GM19099 (cell line): ENCODE results near the gene TKTL2.

Source experiments
- POLR2A ChIP-seq: IDR thresholded peaks from 3 replicates; pipeline ENCODE4 v1.6.1; 2011; ENCODE audit warnings: low read depth; ENCODE audit not compliant: insufficient read length; ENCODE audit errors: extremely low read depth

Gene TKTL2

DNA sequence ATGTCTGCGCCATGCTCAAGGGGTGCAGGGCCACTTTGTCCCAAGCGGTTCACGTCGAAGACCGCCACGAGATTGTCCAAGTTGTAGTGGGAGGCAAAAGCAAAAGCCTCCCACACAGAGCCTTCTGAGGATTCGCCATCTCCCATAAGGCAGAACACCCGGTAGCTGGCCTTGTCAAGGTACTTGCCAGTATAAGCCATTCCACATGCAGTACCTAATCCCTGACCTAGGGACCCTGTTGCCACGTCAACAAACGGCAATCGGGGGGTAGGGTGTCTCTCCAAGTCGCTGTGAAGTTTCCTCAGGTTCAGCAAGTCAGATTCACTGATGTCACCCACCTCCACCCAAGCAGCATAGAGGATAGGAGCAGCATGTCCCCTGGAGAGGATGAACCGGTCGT, 424 bp downstream of the TKTL2 start:
- no peak for TF ChIP-seq POLR2A

DNA sequence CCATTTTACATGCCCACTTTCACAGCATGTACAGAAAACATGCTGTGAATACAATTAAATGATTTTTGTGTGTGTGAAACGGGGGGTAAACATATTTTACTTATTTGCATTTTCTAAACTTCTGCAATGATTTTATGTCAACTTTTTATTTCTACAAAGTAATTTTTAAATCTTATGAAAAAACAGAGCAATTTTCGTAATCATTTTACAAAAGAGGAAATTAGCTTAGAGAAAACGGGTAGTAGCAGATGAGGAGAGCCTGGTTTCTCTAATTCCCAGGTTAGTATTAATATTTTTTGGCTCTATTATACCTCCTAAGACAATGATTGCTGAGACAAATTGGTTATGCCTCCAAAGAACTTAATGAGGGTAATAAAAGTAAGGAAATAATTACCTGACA, 3.2 kb downstream of the TKTL2 start:
- TF ChIP-seq POLR2A, result no peak

DNA sequence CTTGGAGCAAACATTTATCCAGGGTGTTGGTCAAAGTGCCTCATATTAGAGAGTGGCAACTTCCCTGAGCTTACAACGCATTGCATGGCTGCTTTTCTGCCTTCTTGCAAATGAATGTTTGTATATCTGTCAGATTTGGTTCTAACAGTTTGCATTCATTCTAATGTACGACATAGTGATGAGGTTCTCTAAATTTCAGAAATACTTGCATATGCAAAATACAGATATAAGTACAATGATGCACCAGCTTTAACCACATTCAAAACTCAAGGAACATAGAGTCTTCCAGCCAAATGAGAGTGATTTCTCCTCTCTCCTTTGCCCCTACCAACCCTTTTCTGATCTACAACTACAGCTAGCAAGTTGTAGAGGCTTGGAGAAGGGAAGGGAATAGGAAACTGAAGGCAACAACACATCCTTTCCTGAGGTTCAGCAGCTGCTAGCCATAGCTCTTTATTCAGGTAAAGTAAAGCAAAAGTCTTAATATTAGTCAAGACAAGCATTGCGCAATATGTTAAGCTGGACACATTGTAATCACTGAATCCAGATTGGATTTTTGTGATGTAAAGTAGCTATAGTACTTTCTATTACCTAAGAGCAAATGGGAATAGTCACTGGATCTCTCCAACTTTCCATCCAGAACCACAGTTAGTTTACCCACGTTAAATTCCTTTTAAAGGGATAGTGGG, 6.3 kb downstream of the TKTL2 start:
- no peak for TF ChIP-seq POLR2A

DNA sequence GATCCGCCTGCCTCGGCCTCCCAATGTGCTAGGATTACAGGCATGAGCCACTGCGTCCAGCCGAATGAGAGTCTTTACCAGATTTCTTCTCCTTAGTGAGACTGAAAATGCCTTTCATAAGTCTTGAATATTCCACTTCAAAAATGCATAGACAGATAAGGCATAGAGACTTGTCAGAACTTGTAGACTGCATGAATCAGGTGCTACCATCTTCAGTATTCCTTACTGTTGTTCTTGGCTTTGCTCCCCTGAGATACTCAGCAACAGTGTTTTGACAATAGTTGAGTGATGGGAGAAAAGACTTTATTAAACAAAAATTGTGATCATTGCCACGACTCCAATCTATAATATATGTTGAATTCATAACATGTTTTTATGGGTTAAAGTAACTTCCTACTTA, 11.0 kb downstream of the TKTL2 start:
- TF ChIP-seq POLR2A, result no peak

DNA sequence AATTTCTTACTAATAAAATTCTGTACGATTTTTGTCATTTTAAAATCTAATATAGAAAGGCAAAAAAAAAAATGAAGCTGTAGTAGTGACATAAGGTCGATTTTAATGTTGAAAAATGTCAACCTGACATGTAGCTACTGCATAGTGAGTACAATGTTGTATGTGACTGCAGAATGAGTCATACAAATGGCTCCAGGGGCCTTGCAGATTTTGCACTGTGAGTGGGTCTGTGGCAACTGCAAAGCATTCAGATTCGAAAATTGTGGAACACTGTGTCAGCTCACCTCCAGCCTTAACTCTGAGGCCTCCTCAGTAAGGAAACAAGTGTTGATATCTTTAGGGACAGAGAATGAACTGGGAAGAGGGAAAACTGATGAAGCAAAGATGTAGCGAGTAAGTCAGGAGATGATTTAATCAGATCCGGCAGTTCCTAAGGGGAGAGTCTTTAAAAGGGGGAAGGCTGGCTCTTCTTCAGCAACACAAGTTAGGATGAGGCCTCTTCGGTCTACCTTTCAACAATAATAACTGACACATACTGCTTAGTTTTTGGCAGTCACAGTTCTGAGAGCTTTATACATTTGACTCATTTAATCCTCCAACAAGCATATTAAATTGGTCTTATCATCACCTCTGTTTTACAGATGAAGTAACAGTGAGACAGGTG, 24.9 kb downstream of the TKTL2 start:
- no peak for TF ChIP-seq POLR2A

DNA sequence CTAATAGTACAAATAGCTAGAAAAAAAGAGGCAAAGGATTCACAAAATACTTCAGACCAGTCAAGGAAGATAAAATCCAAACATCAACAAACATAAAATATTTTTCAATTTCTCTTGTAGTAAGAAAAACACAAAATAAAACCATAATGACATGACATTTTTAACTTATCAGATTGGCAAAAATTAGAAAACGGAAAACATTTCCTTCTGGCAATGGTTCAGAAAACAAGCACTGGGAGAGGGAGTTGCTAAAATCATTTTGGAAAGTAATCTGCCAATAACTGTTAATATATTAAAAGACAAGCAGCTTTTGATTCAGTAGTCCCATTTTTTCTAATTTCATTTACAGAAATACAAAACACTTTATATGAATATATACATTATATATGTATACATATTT, 26.1 kb downstream of the TKTL2 start:
- TF ChIP-seq POLR2A, result no peak

DNA sequence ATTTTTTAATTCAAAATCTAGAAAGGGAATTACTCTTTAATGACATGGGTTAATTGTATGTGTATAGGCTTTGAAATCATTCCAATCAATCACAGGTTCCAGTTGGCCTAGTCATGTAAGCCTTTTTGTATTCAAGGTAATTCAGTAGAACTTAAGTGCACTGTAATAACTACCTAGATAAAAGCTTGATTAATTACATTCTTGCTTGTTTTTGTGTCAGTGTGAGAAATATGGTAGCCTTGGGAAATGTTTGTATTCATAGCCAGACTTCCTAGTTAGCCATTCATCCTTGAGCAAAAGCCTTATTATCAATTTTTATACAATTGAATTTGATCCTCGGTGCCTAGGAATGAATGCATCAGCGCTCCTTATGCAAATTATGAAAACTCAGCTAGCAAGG, 33.5 kb downstream of the TKTL2 start:
- no peak for TF ChIP-seq POLR2A
